Retinal pigment epithelial cell (primary cell): ENCODE data around the gene SPTBN5.

Experiments used
- DNase-seq: peaks from one replicate; pipeline ENCODE4 v3.0.0-alpha.2; 2010; ENCODE audit warnings: low read depth
- H3K4me3 ChIP-seq: 2 replicates; pipeline ENCODE4 v1.5.1; 2011; ENCODE audit warnings: mild to moderate bottlenecking, low read length, control low read depth, moderate library complexity
- CTCF ChIP-seq: conservative IDR thresholded peaks from 2 replicates; pipeline ENCODE4 v1.5.1; 2011; ENCODE audit warnings: low read depth, low read length, control low read depth, inconsistent platforms

The SPTBN5 gene

GRCh38 chr15:41855261-41855961 lies 38.4 kb downstream of the SPTBN5 start:
- DNase-seq: no peak
- no peak for TF ChIP-seq CTCF
- H3K4me3 ChIP-seq: no peak overlapping the region

- TF ChIP-seq CTCF: no peak
- no peak overlapping the region for H3K4me3 ChIP-seq
- DNase-seq: no peak
Measured at GRCh38 chr15:41854443-41854842, 39.4 kb downstream of the SPTBN5 start.

GRCh38 chr15:41853831-41854230 lies 40.0 kb downstream of the SPTBN5 start:
- no peak for TF ChIP-seq CTCF
- H3K4me3 ChIP-seq: no peak overlapping the region
- no peak for DNase-seq

GRCh38 chr15:41852736-41853590 lies 40.9 kb downstream of the SPTBN5 start:
- no peak for TF ChIP-seq CTCF
- no peak overlapping the region for H3K4me3 ChIP-seq
- no peak for DNase-seq

- TF ChIP-seq CTCF: no peak
- DNase-seq: no peak
- H3K4me3 ChIP-seq: no peak overlapping the region
Measured at GRCh38 chr15:41851755-41852370, 42.0 kb downstream of the SPTBN5 start.

- no peak overlapping the region for H3K4me3 ChIP-seq
- no peak for DNase-seq
- TF ChIP-seq CTCF: no peak
Measured at GRCh38 chr15:41851167-41851523, 42.7 kb downstream of the SPTBN5 start.
